Measurements from ENCODE around the gene OSMR.
A peak's percentile ranks its signal among the peaks of the same experiment; 100 is the strongest.

OSMR gene

GRCh38 chr5:38871790-38872551 lies 26.2 kb downstream of the OSMR start:
- DNase-seq (ENCODE audit: low read depth, low spot score) = peak; percentile 90

- no peak for DNase-seq (ENCODE audit: low read depth, low spot score)
Observed at GRCh38 chr5:38872826-38873225, 27.0 kb downstream of the OSMR start.

GRCh38 chr5:38874948-38875456 lies 29.2 kb downstream of the OSMR start:
- DNase-seq (ENCODE audit: low read depth, low spot score) = no peak

GRCh38 chr5:38878391-38879077 lies 32.7 kb downstream of the OSMR start:
- DNase-seq (ENCODE audit: low read depth, low spot score) = peak; percentile 67

DNA sequence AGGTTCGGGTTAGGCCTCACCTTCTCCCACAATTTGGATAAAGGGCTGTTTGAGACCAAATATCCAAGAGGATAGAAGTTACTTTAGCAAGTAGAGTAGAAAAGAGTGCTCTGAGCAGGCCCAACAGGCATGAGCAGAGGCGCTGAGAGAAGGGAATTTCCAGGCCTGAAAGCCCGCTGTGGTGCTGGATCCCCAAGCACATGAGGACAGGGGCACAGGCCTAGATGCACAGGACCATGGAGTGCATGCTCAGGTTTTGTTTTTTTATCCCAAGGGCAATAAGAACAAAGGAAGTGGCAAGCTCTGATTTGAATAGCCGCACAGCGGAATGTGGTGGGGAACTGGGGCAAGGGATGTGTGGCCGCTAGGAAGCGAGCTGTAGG lies 33.3 kb downstream of the OSMR start:
- DNase-seq (ENCODE audit: low read depth, low spot score) = no peak

- DNase-seq (ENCODE audit: low read depth, low spot score) = no peak
Observed at GRCh38 chr5:38883842-38884241, 38.0 kb downstream of the OSMR start.

DNA sequence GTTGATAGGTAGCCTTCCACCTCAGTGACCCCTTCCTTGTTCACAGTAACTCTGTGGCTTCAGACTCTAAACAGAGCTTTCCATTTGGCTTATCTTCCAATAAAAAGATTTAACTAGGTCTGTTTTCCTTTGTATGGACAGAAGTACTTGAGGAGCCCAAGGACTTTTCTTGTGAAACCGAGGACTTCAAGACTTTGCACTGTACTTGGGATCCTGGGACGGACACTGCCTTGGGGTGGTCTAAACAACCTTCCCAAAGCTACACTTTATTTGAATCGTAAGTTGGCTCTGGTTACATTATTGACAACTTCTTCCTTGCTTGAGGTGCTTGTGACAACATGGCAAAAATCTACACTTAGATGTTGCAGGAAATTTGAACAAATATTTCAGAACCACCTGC lies 39.4 kb downstream of the OSMR start:
- no peak for DNase-seq (ENCODE audit: low read depth, low spot score)

DNA sequence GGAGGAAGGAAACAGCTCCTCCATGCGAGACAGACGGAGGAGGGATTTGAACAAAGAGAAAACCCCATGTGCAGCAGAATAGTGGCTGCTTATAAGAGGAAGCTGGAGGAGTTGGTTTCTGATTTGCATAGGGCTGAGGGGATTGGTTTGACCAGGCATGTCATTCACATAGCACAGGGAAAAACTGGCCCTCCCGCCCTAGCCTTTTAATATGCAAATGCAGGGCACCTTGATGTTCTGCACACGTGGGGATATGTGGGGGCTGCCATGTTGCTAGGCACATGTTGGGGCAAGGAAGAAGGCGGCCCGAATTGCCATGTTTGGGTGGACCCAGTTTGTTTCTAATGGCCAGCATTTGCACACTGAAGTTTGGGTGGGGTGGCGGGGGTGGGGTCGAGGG lies 42.2 kb downstream of the OSMR start:
- DNase-seq (ENCODE audit: low read depth, low spot score) = no peak

- DNase-seq (ENCODE audit: low read depth, low spot score) = no peak
Observed at GRCh38 chr5:38889424-38889823, 43.6 kb downstream of the OSMR start.

DNA sequence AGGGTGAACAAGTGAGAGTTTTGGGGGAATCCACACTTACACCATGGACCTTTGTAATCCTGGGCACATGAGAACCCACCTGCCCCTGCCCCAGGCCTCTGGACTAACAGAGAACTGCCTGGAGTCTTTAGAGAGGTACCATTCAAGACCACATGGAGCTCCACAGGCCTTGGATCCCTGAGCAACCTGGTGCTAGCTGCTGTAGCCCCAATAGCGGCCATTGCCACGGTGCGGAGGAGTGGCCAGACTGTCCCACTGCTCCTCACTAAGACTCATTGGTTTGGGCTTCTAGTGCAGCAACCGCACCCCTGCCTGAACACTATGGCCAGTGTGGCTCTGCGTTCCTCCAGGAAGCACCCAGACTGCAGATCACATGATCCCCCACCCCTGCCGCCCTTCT lies 45.8 kb downstream of the OSMR start:
- no peak for DNase-seq (ENCODE audit: low read depth, low spot score)

GRCh38 chr5:38892363-38892762 lies 46.6 kb downstream of the OSMR start:
- DNase-seq (ENCODE audit: low read depth, low spot score) = no peak

DNA sequence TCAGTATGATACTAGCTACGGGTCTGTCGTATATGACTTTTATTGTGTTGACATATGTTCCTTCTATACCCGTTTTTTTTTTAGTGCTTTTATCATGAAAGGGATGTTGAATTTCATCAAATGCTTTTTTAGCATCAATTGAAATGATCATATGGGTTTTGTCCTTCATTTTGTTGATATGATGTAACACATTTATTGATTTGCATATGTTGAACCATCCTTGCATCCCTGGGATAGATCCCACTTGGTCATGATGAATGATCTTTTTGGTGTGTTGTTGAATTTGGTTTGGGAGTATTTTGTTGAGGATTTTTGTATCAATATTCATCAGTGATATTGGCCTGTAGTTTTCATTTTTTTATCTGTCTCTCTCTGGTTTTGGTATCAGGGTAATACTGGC lies 50.9 kb downstream of the OSMR start:
- DNase-seq (ENCODE audit: low read depth, low spot score) = no peak

DNA sequence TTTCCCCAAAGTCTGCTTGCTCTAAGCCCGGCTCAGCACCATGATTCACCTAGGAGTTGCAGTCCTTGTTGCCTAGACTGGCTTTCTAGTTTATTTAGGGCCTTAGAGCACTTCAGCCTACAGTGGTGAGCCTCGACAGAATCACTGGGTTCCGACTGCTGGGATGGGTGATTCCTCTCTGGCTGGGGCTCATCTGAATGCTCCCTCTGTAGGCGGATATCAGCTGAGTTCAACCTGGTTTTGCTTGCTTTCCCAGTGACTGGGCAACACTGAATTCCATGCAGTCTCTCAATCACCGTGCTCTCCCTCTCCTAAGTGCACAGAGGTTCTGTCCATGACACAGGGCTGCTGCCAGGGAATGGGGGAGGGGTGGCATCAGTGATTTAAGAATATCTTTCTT lies 54.1 kb downstream of the OSMR start:
- no peak for DNase-seq (ENCODE audit: low read depth, low spot score)

- no peak for DNase-seq (ENCODE audit: low read depth, low spot score)
Observed at GRCh38 chr5:38905516-38905915, 59.7 kb downstream of the OSMR start.

DNA sequence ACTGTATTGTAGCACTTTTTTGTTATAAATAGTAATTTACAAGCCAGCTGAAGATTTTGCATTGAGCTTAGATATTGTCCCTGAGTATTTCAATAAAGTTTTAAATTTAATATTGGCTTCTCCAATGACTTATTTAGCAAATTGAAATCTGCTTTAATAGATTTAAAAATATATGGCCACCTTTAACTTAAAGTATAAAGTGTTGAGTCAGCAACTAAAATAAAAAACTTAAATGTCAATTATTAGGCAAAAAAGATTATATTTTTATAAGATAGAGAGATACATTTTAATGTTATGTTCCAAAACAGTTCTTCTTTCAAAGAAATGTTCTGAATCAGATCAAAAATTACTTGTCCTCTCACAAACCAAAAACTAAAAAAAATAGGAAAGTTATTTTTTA lies 60.7 kb downstream of the OSMR start:
- DNase-seq (ENCODE audit: low read depth, low spot score) = no peak

DNA sequence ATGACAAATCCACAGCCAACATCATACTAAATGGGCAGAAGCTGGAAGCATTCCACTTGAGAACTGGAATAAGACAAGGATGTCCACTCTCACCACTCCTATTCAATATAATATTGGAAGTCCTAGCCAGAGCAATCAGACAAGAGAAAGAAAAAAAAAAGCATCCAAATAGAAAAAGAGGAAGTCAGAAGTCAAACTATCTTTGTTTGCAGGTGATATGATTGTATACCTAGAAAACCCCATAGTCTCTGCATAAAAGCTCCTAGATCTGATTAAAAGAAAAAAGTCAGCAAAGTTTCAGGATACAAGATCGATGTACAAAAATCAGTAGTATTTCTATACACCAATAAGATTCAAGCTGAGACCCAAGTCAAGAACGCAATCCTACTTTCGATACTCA lies 66.1 kb downstream of the OSMR start:
- no peak for DNase-seq (ENCODE audit: low read depth, low spot score)

DNA sequence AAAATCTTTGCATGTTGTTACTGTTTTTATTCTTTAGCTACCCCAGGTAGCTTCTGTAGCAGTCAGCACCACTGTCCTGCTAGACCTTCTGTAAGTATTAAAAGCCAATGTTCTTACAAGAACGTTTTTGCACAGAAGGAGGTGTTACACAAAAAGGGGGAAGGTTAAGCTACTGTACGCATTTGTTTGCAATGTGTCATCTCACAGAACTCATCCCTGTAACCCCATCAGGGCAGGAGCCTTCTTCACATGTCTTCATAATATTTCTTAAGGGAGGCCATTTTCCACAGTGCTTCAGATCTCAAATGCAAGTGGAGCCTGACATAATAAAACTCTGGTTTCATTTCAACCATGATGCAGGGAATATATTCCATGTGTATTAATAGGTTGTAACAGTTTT lies 67.9 kb downstream of the OSMR start:
- no peak for DNase-seq (ENCODE audit: low read depth, low spot score)

DNA sequence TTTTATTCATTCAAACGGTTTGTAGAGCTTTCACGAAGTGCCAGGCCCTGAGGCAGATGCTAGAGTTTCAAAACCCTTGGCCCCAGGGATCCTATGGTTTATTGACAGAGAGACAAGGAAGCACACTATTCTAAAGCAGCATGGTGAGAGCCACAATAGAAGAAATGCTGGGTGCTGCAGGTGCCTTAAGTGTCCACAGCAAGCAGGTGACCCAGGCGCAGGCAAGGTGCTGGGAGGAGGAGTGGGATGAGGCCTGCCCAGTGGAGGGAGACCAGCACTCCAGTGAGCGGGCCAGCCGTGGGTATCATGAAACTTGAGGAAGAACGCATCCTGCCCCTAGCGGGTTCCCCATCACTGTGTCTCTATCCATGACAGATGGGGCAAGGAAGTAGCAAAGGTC lies 71.0 kb downstream of the OSMR start:
- no peak for DNase-seq (ENCODE audit: low read depth, low spot score)

DNA sequence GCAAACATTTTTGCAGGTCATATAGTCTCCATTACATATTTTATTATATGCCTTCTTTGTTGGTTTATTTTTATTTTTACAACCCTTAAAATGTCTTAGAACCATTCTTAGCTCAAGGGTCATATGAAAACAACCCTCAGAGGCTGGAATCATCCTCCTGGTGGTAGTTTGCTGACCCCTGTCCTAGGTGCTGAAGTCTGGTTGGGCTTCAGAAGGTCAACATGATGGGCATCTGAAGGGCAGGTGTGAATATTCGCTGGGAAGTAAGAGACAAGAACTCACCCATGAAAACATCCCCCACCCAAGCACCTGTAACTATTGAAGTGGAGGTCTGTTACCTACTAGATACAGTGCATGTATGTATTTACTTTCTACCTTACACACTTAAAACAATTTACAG lies 75.4 kb downstream of the OSMR start:
- peak; percentile 22 for DNase-seq (ENCODE audit: low read depth, low spot score)

GRCh38 chr5:38922199-38922598 lies 76.4 kb downstream of the OSMR start:
- peak; percentile 68 for DNase-seq (ENCODE audit: low read depth, low spot score)

DNA sequence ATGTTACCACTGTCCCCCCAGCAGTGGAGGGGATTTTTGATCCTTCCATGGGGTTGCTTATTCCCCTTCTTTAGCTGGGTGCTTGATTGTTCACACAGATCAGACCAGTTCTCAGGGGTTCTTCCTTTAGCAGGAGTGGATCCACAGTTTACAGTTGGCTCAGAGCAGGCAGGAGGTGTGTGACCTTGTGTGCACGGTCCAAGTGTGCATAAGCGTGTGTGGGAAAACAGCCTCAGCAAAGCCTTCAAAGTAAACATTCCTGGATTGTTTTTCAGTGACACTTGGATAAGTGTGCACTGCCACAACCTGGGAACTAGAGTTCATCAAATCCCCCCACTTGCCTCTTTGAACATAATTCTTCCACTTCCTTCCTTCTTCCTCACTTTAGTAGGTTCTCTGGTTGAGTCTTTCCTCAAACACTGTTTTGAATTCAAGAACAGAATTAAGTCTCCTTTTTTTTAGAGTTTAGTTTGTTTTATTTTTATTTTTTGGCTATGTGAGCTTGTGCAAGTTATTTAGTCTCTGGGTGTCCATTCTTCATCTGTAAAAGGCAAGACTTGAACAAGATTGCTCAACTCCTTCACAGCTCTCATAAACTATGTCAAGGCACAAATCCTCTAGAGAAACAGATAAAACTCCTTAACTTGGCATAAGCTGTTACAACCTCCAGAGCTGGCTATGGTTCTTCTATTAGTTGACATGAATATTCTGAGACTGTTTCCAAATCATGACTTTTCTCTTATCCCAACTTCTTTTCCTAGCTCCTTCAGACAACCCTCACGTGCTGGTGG lies 78.0 kb downstream of the OSMR start:
- no peak for DNase-seq (ENCODE audit: low read depth, low spot score)

- peak; percentile 75 for DNase-seq (ENCODE audit: low read depth, low spot score)
Observed at GRCh38 chr5:38925154-38925925, 79.5 kb downstream of the OSMR start.
